Heart left ventricle (tissue), 16 donors: ENCODE measurements around the gene SLX4IP. TPM values are rescaled to one million over a fixed set of nuclear protein-coding genes. Genes with fewer than 3 reads are reported as not detected.

Experiments used
- ATAC-seq, 4 donors: fragments of 200-7000 bp; cut with Tn5 transposase; one replicate each; pipeline ENCODE4 v1.9.1; 2020 to 2022; ENCODE audit warnings: moderate library complexity in 4 of 4, mild to moderate bottlenecking in 3 of 4, moderate number of reproducible peaks in 1 of 4
- DNase-seq, 5 donors: peaks; one replicate each; pipeline ENCODE4 v3.0.0-alpha.2; 2020
- H3K27ac ChIP-seq, 12 donors: fragments of 200-600 bp; sonication (generic) in 4 of 12; one replicate each; pipeline versions ENCODE4 v1.5.0 to v1.8.0; 2016 to 2022; ENCODE audit warnings: mild to moderate bottlenecking in 2 of 12
- H3K27me3 ChIP-seq, 9 donors: fragments of 200-600 bp; sonication (generic) in 2 of 9; one replicate each; pipeline versions ENCODE4 v1.5.1 to v1.8.0; 2016 to 2022; ENCODE audit warnings: mild to moderate bottlenecking in 3 of 9
- H3K36me3 ChIP-seq, 9 donors: fragments of 200-600 bp; sonication (generic) in 2 of 9; one replicate each; pipeline versions ENCODE4 v1.5.0 to v1.8.0; 2018 to 2022; ENCODE audit warnings: mild to moderate bottlenecking in 2 of 9
- H3K4me1 ChIP-seq, 12 donors: fragments of 200-600 bp; sonication (generic) in 4 of 12; one replicate each; pipeline versions ENCODE4 v1.5.0 to v1.8.0; 2016 to 2022; ENCODE audit warnings: mild to moderate bottlenecking in 3 of 12
- H3K4me3 ChIP-seq, 12 donors: fragments of 200-600 bp; sonication (generic) in 4 of 12; one replicate each; pipeline versions ENCODE4 v1.5.0 to v1.8.0; 2017 to 2022; ENCODE audit warnings: mild to moderate bottlenecking in 9 of 12, moderate library complexity in 4 of 12
- H3K9me3 ChIP-seq, 12 donors: fragments of 200-600 bp; sonication (generic) in 4 of 12; one replicate each; pipeline versions ENCODE4 v1.5.0 to v1.8.0; 2016 to 2022; ENCODE audit warnings: mild to moderate bottlenecking in 1 of 12
- CTCF ChIP-seq, 12 donors: fragments of 200-600 bp; sonication (generic) in 4 of 12; IDR thresholded peaks; one replicate each; pipeline versions ENCODE4 v1.5.0 to v1.8.0; 2018 to 2022; ENCODE audit warnings: antibody characterized with exemption in 12 of 12, mild to moderate bottlenecking in 5 of 12
- POLR2A ChIP-seq, 2 donors: fragments of 450-650 bp; IDR thresholded peaks; one replicate each; pipeline ENCODE4 v1.6.1; 2017; ENCODE audit warnings: antibody characterized with exemption in 2 of 2, mild to moderate bottlenecking in 2 of 2, moderate library complexity in 2 of 2
- WGBS, 4 donors: extraction: QIAGEN DNeasy Blood & Tissue Kit in 2 of 4; methylation state at CpG; one replicate each; pipeline versions ENCODE4 v1.1.5 to v1.1.7; 2013 to 2018; 5-methylcytosine and 5-hydroxymethylcytosine counted together
- intact Hi-C, 10 donors: fragments of 100-400 bp; cut with DNase I; formaldehyde crosslinking; loops; one replicate each; pipeline versions ENCODE4 v1.11.1 to v1.14.2; 2022
- polyA plus RNA-seq, 2 donors: library from polyadenylated mRNA; stranded (reverse); fragments of 200-250 nt; gene quantifications; one replicate each; pipeline ENCODE4 v1.2.3, GENCODE V29; 2013
- total RNA-seq, 9 donors: library from RNA; depleted of rRNA in 2 of 9; stranded (reverse); fragments of >200 nt in 2 of 9; fragmentation: NEBNext Ultra II Directional in 3 of 9; extraction: Animal tissue kit (Norgen Biotek cat#: 25700) in 3 of 9; gene quantifications; one replicate each; pipeline versions ENCODE4 v1.1.0 to v1.2.4, GENCODE V29; 2016 to 2023
- donor health status: ischemic (EF 13 %, LVEDD 7.1; RV severe dilation, severe dysfunction).
- donor health status: healthy with polysubstance abuse.
- donor health status: DM: no; HTN: yes; CAD: no.
- donor health status: DM: no; HTN: no; CAD: no.
- donor health status: ischemic (EF 25% LVEDD 6.9; RV normal size, moderate dysfunction).
- donor health status: ischemic (EF 25% LVEDD 5.7; RV mildly dilated, moderate dysfunction).
- donor health status: healthy.
- donor health status: DM: yes; HTN: yes; CAD: no.
- donor health status: ischemic (EF 35%, LVEDD 5.7; RV mildly dilated, moderate dysfunction).
- donor health status: nonischemic (EF 11% LVEDD 7.7; RV severe dilation, severe dysfunction).
- donor health status: DM: yes; HTN: yes; CAD: no.
- donor health status: PGD.
- donor health status: ischemic (EF 29% LVEDD 5.4; RV normal size, mild dysfunction).
- donor health status: nonischemic (EF 23%, LVEDD 6.1; RV moderate dilation, normal function).

The SLX4IP gene
- total and polyA plus RNA-seq, 11 donors = 1.1 to 4.3 (median 2.4) TPM

- Histone ChIP-seq H3K27me3 (no peaks in the 10 kb centered on the region), H3K4me3 (no peak overlapping the region), H3K4me1 (peaks cover 0 to 56% (median 28%) of the 10 kb centered on the region in 12 donors), H3K9me3 (no peaks in the 10 kb centered on the region), H3K27ac (no peak overlapping the region), H3K36me3 (no peaks in the 10 kb centered on the region)
- ATAC-seq (no peak), DNase-seq (no peak)
- intact Hi-C loops = no loop called here
- TF ChIP-seq CTCF (IDR thresholded peaks at IDR 0.05) = no peak
- no peak for TF ChIP-seq POLR2A (IDR thresholded peaks at IDR 0.05)
- 79 to 85% (median 82%) methylated on average over 2 of the region's 2 CpGs for WGBS, 4 donors
These were observed 78.0 kb downstream of the SLX4IP start for GRCh38 chr20:10513061-10513460.

- WGBS, 4 donors = 59 to 67% (median 64%) methylated on average over 4 of the region's 4 CpGs
- no peaks in the 10 kb centered on the region for H3K9me3 ChIP-seq
- peaks cover 0 to 46% (median 19%) of the 10 kb centered on the region in 12 donors for H3K4me1 ChIP-seq
- peak overlapping the region in 3 of 12 donors; percentile 9 to 41 (median 15) for H3K27ac ChIP-seq
- no peak overlapping the region for H3K4me3 ChIP-seq
- no peaks in the 10 kb centered on the region for H3K36me3 ChIP-seq
- no peak for TF ChIP-seq POLR2A (IDR thresholded peaks at IDR 0.05)
- no peak for TF ChIP-seq CTCF (IDR thresholded peaks at IDR 0.05)
- ATAC-seq = no peak
- intact Hi-C loops = no loop called here
- DNase-seq = no peak
- no peaks in the 10 kb centered on the region for H3K27me3 ChIP-seq
These were observed 78.9 kb downstream of the SLX4IP start for GRCh38 chr20:10513931-10514575.

- Histone ChIP-seq H3K36me3 (no peaks in the 10 kb centered on the region), H3K27ac (no peak overlapping the region), H3K4me1 (peaks cover 0 to 39% (median 11%) of the 10 kb centered on the region in 12 donors), H3K9me3 (no peaks in the 10 kb centered on the region), H3K27me3 (no peaks in the 10 kb centered on the region), H3K4me3 (no peak overlapping the region)
- 44 to 71% (median 48%) methylated on average over 2 of the region's 2 CpGs for WGBS, 4 donors
- TF ChIP-seq CTCF (IDR thresholded peaks at IDR 0.05) (no peak), POLR2A (IDR thresholded peaks at IDR 0.05) (no peak)
- ATAC-seq = no peak
- no peak for DNase-seq
- intact Hi-C loops = no loop called here
These were observed 81.4 kb downstream of the SLX4IP start for GRCh38 chr20:10516529-10516928.

- no peak overlapping the region for H3K4me3 ChIP-seq
- WGBS, 4 donors = 87 to 96% (median 92%) methylated on average over 4 of the region's 4 CpGs
- H3K27ac ChIP-seq = no peak overlapping the region
- intact Hi-C loops = loop anchor here in 1 of 10 donors (10.0 kb wide), 1 partner anchor 45 kb away; no protein-coding TSS in a partner anchor
- no peaks in the 10 kb centered on the region for H3K36me3 ChIP-seq
- H3K4me1 ChIP-seq = peaks cover 0 to 41% (median 3%) of the 10 kb centered on the region in 12 donors
- no peaks in the 10 kb centered on the region for H3K27me3 ChIP-seq
- TF ChIP-seq CTCF (IDR thresholded peaks at IDR 0.05) = no peak
- TF ChIP-seq POLR2A (IDR thresholded peaks at IDR 0.05) = no peak
- no peak for ATAC-seq
- H3K9me3 ChIP-seq = no peaks in the 10 kb centered on the region
- no peak for DNase-seq
These were observed 84.4 kb downstream of the SLX4IP start for GRCh38 chr20:10519361-10520046.
